Kidney (tissue), 14 donors: ENCODE measurements around the gene RASEF. TPM values are rescaled to one million over a fixed set of nuclear protein-coding genes. Genes with fewer than 3 reads are reported as not detected.

Experiments used
- DNase-seq, 5 donors: peaks; one replicate each; pipeline ENCODE4 v3.0.0-alpha.2; 2013 to 2020
- FAIRE-seq: peaks from 2 replicates; lab custom pipeline; 2012; peaks lifted over from hg19 to GRCh38; lab: Jason Lieb, UNC
- H3K27ac ChIP-seq, 2 donors: one replicate each; pipeline ENCODE4 v1.7.0; 2013; ENCODE audit warnings: low read depth in 2 of 2, low read length in 2 of 2, inconsistent platforms in 1 of 2
- H3K27me3 ChIP-seq: one replicate; pipeline ENCODE4 v1.7.1; 2013; ENCODE audit warnings: low read length, inconsistent platforms; ENCODE audit not compliant: control insufficient read depth, insufficient read depth
- H3K36me3 ChIP-seq, 3 donors: one replicate each; pipeline versions ENCODE4 v1.7.0 to v1.7.1; 2013; ENCODE audit warnings: low read length in 3 of 3, control low read depth in 1 of 3, inconsistent platforms in 1 of 3; ENCODE audit not compliant: insufficient read depth in 3 of 3, control insufficient read depth in 2 of 3
- H3K4me1 ChIP-seq, 3 donors: one replicate each; pipeline versions ENCODE4 v1.7.0 to v1.7.1; 2013; ENCODE audit warnings: low read length in 3 of 3, inconsistent platforms in 1 of 3, low read depth in 1 of 3; ENCODE audit not compliant: control insufficient read depth in 2 of 3, insufficient read depth in 2 of 3
- H3K4me3 ChIP-seq, 3 donors: one replicate each; pipeline versions ENCODE4 v1.7.0 to v1.8.1; 2013; ENCODE audit warnings: low read length in 3 of 3, control low read depth in 1 of 3, inconsistent platforms in 1 of 3
- H3K9ac ChIP-seq, 3 donors: one replicate each; pipeline versions ENCODE4 v1.7.0 to v1.7.1; 2013; ENCODE audit warnings: low read length in 3 of 3, control low read depth in 1 of 3, inconsistent platforms in 1 of 3
- H3K9me3 ChIP-seq, 3 donors: one replicate each; pipeline versions ENCODE4 v1.7.0 to v1.7.1; 2013; ENCODE audit warnings: low read length in 3 of 3, control low read depth in 1 of 3, inconsistent platforms in 1 of 3; ENCODE audit not compliant: control insufficient read depth in 2 of 3, insufficient read depth in 1 of 3
- intact Hi-C: fragments of 100-400 bp; cut with DNase I; formaldehyde crosslinking; loops from one replicate; pipeline ENCODE4 v1.11.1; 2022
- polyA plus RNA-seq: library from polyadenylated mRNA; stranded (reverse); fragments of 350-450 nt; fragmentation: Illumina TruSeq; extraction: RNeasy Lipid Tissue Mini Kit (QIAGEN cat#74804); gene quantifications from one replicate; pipeline ENCODE4 v1.2.3, GENCODE V29; 2014; ENCODE audit warnings: low read depth, low replicate concordance; ENCODE audit not compliant: insufficient read depth
- total RNA-seq: library from RNA; stranded (reverse); fragmentation: NEBNext Ultra II Directional; extraction: Animal tissue kit (Norgen Biotek cat#: 25700); gene quantifications from one replicate; pipeline ENCODE4 v1.2.1, GENCODE V29; 2021
- TF ChIP-seq, protein P1 (sequence below): IDR thresholded peaks from 3 replicates; pipeline ENCODE4 v1.5.1; 2012; ENCODE audit warnings: mild to moderate bottlenecking, moderate library complexity, borderline replicate concordance; ENCODE audit not compliant: insufficient read depth; ENCODE audit errors: extremely low read depth
- donor health status: control.
- donor health status: control.
- donor health status: control.
- donor health status: control.
- donor health status: control.
- donor health status: DM: yes; HTN: yes; CAD: no.
- donor health status: Normal renal cell carcinoma (clear cell type).

The RASEF gene
- total and polyA plus RNA-seq, 2 donors from 2014 or later = 2.2 to 11.9 TPM

DNA sequence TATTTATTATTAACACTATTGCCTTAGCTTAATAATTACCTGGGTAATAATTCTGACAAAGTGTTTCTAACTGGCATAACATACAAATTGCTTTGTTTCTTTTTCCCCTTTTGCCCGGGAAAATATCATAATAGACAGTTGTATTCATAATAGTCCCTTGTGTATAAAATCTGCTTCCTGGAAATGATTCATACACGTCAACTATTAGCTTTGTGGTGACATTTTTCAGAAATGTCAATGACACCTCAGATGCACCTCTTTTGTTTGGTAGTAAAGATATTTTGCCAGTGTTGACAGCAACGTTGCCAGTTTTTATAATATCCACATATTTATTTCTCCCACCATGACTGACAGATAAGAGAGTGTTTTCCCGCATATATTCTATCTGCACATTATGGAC lies 73.0 kb downstream of the RASEF start:
- DNase-seq (no peak), FAIRE-seq (no peak)
- Histone ChIP-seq H3K9ac (no peak overlapping the region), H3K27ac (no peak overlapping the region), H3K4me1 (no peaks in the 10 kb centered on the region), H3K4me3 (no peak overlapping the region), H3K36me3 (peaks cover 0 to 6% (median 0%) of the 10 kb centered on the region in 3 donors), H3K9me3 (no peaks in the 10 kb centered on the region), H3K27me3 (no peaks in the 10 kb centered on the region)
- intact Hi-C loops = no loop called here
- TF ChIP-seq, protein P1, sequence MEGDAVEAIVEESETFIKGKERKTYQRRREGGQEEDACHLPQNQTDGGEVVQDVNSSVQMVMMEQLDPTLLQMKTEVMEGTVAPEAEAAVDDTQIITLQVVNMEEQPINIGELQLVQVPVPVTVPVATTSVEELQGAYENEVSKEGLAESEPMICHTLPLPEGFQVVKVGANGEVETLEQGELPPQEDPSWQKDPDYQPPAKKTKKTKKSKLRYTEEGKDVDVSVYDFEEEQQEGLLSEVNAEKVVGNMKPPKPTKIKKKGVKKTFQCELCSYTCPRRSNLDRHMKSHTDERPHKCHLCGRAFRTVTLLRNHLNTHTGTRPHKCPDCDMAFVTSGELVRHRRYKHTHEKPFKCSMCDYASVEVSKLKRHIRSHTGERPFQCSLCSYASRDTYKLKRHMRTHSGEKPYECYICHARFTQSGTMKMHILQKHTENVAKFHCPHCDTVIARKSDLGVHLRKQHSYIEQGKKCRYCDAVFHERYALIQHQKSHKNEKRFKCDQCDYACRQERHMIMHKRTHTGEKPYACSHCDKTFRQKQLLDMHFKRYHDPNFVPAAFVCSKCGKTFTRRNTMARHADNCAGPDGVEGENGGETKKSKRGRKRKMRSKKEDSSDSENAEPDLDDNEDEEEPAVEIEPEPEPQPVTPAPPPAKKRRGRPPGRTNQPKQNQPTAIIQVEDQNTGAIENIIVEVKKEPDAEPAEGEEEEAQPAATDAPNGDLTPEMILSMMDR = no peak

DNA sequence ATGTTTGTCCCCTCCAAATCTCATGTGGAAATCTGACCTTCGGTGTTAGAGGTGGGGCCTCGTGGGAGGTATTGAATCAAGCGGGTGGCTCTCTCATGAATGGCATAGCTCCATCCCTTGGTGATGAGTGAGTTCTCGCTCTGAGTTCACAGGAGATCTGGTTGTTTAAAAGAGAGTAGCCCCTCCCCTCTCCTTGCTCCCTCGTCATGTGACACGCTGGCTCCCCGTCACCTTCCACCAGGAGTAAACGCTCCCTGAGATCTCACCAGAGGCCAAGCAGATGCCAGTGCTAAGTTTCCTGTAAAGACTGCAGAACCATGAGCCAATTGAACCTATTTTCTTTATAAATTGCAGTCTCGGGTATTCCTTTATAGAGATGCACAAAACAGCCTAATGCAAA lies 74.5 kb downstream of the RASEF start:
- intact Hi-C loops = no loop called here
- FAIRE-seq (no peak), DNase-seq (no peak)
- Histone ChIP-seq H3K36me3 (peaks cover 0 to 6% (median 0%) of the 10 kb centered on the region in 3 donors), H3K4me1 (no peaks in the 10 kb centered on the region), H3K9ac (no peak overlapping the region), H3K4me3 (no peak overlapping the region), H3K27ac (no peak overlapping the region), H3K27me3 (no peaks in the 10 kb centered on the region), H3K9me3 (no peaks in the 10 kb centered on the region)
- TF ChIP-seq, protein P1 = no peak

DNA sequence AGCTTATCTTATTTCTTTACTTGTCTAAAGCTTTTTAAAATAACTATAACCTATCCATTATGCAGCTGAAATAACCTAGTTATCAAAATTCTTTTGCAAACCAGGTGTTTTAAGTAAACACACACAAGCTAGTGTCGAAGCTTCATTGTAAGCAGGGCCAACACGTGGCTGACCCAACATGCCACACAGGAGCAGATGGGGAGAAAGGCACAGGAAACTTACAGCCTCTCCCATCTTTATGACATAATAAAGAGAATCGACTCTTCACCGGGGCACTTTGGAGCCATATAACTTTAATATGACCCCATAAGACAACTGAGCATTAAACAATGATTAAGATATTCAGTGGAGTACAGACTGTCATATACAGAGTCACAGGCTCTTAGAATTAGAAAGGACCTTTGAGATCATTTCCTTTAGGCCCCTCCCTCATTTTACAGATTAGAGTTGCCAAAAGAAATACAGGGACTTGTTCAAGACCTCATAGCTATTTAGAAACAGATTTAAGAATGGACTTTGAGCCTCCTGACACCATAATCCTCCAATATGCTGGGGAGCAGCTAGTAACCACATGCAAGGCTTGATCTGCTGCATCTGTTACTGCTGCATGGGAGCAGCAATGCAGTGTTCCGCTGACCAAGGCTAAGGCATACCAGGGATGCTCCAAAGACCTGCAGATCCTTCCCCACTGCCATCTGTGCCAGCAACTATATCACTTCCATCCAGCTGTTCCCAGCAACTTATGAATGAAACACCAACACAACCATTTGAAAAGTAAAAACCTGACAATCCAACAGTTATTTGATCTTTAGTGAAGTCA lies 75.4 kb downstream of the RASEF start:
- H3K9me3 ChIP-seq = no peaks in the 10 kb centered on the region
- no peaks in the 10 kb centered on the region for H3K27me3 ChIP-seq
- TF ChIP-seq, protein P1 = no peak
- FAIRE-seq = no peak
- H3K4me3 ChIP-seq = no peak overlapping the region
- no peak overlapping the region for H3K9ac ChIP-seq
- peaks cover 0 to 2% (median 0%) of the 10 kb centered on the region in 3 donors for H3K36me3 ChIP-seq
- intact Hi-C loops = no loop called here
- peak in 1 of 5 donors; percentile 16 for DNase-seq
- no peak overlapping the region for H3K27ac ChIP-seq
- H3K4me1 ChIP-seq = no peaks in the 10 kb centered on the region

DNA sequence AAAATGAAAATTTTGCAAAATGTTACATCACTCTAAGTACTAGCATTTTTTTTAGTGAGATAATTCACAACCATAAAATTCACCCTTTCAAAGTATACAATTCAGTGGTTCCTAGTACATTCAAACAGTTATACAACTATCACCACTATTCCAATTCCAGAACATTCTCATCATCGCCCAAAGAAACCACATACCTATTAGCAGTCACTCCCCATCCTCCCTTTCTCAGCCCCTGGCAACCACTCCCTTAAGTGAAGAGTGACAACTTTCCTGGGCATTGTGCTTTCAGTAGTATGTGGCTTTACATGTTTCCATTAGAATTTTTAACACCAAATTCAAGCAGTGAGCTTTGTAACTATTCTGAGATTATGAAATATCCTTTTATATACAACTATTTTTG lies 81.4 kb downstream of the RASEF start:
- no peak overlapping the region for H3K4me3 ChIP-seq
- intact Hi-C loops = no loop called here
- H3K4me1 ChIP-seq = no peaks in the 10 kb centered on the region
- no peak overlapping the region for H3K9ac ChIP-seq
- H3K27me3 ChIP-seq = no peaks in the 10 kb centered on the region
- TF ChIP-seq, protein P1 = no peak
- no peaks in the 10 kb centered on the region for H3K36me3 ChIP-seq
- no peak for FAIRE-seq
- H3K9me3 ChIP-seq = no peaks in the 10 kb centered on the region
- no peak overlapping the region for H3K27ac ChIP-seq
- DNase-seq = no peak
